H1 (cell line): ENCODE measurements around the gene HAT1.

Experiments
- BCL11A ChIP-seq, 2 experiments: IDR thresholded peaks; one replicate each; pipeline ENCODE4 v1.6.1; 2011; ENCODE audit warnings: low read depth in 2 of 2, low read length in 2 of 2, mild to moderate bottlenecking in 2 of 2
- CEBPB ChIP-seq: IDR thresholded peaks from 2 replicates; pipeline ENCODE4 v1.6.1; 2012; ENCODE audit warnings: low read depth, low read length
- EP300 ChIP-seq, 2 experiments: IDR thresholded peaks; 1 replicate in 1 of 2; 2 replicates in 1 of 2; pipeline ENCODE4 v1.6.1; 2011 to 2012; ENCODE audit warnings: low read depth in 2 of 2, low read length in 2 of 2, mild to moderate bottlenecking in 2 of 2, borderline replicate concordance in 1 of 2, inconsistent platforms in 1 of 2, moderate library complexity in 1 of 2
- SP1 ChIP-seq: IDR thresholded peaks from 2 replicates; pipeline ENCODE4 v1.6.1; 2011; ENCODE audit warnings: low read depth, low read length
- YY1 ChIP-seq: IDR thresholded peaks from 2 replicates; pipeline ENCODE4 v1.6.1; 2011; ENCODE audit warnings: low read depth, mild to moderate bottlenecking, low read length
- TF ChIP-seq, protein P1 (sequence below): IDR thresholded peaks from 2 replicates; pipeline ENCODE4 v1.6.1; 2012; ENCODE audit warnings: inconsistent platforms

GRCh38 chr2:171952276-171952675 is 30.0 kb downstream of the HAT1 start:
- TF ChIP-seq SP1 (no peak), EP300 (IDR thresholded peaks at IDR 0.05; ENCODE audit: borderline replicate concordance in 1 of 2, low read depth in 2 of 2, low read length in 2 of 2) (no peak), CEBPB (no peak), BCL11A (IDR thresholded peaks at IDR 0.05; ENCODE audit: low read depth in 2 of 2, low read length in 2 of 2) (no peak), YY1 (no peak)
- TF ChIP-seq, protein P1, sequence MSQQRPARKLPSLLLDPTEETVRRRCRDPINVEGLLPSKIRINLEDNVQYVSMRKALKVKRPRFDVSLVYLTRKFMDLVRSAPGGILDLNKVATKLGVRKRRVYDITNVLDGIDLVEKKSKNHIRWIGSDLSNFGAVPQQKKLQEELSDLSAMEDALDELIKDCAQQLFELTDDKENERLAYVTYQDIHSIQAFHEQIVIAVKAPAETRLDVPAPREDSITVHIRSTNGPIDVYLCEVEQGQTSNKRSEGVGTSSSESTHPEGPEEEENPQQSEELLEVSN, result no peak
